Kidney tubule cell (primary cell): ENCODE results near the gene IVNS1ABP.
A peak's percentile ranks its signal among the peaks of the same experiment; 100 is the strongest.
"Not testable (repeated sequence)": the region's sequence is repeated elsewhere in the genome, so short reads cannot be mapped to it uniquely, and the experiment has no call there.

ENCODE experiments used
- DNase-seq: peaks from one replicate; pipeline ENCODE4 v3.0.0-alpha.2; 2018; ENCODE audit warnings: low spot score

The IVNS1ABP gene

DNA sequence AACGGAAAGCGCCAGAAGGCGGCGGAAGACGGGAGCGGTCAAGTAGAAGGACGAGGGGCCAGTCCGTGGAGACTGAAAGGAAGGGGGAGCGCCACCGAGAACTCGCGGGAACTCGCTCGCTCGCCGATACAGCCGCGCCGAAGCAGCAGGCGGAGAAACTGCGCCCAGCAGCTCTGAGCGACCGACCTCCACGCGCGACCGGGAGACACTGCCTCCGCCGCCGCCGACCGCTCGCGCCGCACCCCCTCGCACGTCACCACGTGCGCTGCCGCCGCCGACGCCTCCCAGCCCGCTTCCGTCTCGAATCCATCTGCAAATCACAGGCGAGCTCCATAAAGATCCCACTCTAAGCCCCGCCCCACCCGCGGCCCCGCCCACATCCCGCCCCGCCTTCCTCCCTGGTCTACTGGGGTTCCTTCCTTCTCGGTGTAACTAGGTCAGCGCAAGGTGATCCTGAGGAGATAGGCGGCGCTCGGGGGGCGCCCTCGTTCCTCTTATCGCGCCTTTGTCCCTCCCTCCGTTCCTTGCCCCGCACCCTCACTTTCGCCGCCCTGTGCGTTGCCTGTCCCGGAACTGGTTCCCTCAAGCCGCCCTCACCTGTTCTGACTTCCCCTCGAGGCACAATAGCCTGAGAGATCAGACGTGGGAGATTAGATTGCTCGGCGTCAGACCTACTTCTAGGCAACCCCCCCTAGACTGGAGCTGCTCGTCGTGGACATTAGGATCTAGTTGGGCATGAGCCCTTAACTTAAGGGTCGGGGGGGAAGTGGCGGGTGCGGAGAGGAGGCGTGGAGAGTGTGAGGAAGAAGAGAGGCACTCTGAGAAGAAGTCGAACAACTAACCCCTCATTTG, at the start of gene IVNS1ABP:
IVNS1ABP (minus strand) TSS at position 210 of the 852 bp plus-strand sequence. CDS start 7,750 bp downstream, outside the sequence.
- DNase-seq = peak; percentile 98

DNA sequence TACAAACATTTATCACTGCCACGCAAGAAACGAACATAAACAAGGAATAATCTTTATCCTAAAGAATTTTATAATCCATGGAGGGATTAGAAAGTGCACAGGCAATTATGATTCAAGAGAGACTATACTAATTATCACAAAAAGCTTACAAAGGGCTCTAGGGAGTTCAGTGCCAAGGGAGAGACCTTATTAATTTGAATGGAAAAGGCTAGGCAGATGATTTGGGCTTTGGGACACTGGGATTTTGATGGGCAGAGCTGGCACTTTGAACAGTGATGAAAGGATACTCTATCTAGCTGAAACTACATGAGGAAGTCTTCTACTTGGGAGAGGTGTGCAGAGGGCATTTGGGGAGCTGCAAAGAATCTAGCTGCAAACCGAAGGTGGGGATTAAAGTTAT, 48.9 kb upstream of the IVNS1ABP start:
- no peak for DNase-seq

- DNase-seq = not testable (repeated sequence)
These were observed 47.5 kb upstream of the IVNS1ABP start for GRCh38 chr1:185364528-185364927.

- DNase-seq = no peak
These were observed 46.2 kb upstream of the IVNS1ABP start for GRCh38 chr1:185363205-185363604.

- peak; percentile 20 for DNase-seq
These were observed 43.7 kb upstream of the IVNS1ABP start for GRCh38 chr1:185360714-185361113.

- no peak for DNase-seq
These were observed 41.9 kb upstream of the IVNS1ABP start for GRCh38 chr1:185358957-185359356.

DNA sequence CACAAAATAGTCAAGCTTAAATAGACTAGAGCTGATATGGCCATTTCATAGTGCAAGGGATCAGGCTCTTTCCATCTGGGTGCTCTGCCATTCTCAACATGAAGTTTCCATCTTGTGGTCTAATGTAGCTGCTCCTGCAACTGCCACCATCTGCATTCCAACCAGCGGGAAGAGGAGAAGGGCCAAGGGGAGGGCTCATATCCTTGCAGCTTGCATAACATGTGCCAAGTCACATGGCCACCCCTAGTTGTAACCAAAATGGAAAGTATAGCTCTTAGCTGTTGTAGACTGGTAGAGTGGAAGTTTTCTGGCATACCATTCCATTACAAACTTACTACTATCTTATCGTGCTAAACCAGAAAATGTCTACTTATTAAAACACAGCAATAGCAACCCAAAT, 38.9 kb upstream of the IVNS1ABP start:
- DNase-seq = no peak

DNA sequence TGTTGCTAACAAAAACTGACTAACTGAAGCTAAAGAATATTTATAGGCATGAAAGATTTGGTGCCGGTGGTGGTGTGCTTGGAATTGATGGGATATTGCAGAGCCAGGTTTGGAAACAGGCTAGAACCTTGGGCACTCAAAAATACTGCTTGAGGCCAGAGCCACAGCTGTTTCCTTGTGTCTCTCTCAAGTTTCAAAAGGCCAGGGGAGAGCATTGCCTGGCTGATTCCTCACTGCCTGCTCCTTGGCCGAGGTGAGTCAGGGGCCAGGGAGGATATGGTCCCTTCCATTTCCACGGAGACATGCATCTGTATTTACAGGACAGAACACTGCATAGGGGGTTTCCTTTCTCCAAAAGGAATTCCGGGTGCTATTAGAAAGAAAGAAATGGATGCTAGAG, 36.1 kb upstream of the IVNS1ABP start:
- DNase-seq = peak; percentile 13

DNA sequence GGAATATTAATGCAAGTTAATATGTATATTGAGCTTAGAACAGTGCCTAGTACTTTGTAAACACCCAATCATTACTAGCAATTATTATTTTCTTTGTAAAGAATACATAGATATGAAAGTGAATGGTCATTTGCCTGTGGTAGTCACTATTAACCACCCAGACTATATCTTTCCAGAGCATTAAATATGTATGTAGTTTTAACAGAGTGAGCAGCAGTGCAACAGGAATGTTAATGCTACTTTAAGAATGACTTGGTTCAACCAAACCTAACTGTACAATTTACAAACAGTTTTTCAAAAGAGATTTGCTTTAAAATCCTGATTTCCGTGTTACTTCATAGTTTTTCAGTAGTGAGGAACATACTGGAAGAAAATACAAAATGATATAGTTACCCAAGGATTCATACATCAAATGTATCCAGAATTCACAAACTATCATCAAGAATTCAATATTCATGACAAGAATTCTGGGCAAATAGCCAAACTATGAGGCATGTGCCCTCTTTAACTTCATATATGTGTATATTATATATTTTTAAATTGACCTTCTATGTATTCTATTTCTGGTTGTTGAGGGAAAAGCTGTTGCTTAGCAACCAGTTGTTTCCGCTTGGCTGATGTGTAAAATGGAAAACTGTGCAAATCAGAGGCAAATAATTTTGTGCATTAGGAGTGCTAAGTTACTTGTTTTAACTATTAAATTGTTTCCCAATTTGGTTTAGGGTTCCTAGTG, 34.9 kb upstream of the IVNS1ABP start:
- DNase-seq = no peak

DNA sequence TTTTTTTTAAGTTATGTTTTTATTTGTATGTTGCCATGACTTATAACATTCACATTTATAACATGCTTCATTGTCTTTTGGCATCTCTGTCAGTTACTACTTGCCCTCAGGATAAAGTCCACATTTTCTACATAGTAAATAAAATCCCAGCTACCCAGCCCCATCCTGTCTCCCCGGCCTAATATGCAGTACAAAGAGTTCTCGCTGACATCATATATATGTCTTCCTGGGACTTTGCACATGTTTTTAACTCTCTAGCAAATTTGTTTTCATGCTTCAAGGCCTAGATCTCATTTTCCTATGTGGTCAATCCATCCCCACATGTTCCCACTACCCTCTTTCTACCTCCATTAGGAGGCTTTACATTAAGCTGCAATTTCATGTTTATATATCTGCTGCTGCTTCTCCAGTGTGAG, 33.0 kb upstream of the IVNS1ABP start:
- DNase-seq = no peak

DNA sequence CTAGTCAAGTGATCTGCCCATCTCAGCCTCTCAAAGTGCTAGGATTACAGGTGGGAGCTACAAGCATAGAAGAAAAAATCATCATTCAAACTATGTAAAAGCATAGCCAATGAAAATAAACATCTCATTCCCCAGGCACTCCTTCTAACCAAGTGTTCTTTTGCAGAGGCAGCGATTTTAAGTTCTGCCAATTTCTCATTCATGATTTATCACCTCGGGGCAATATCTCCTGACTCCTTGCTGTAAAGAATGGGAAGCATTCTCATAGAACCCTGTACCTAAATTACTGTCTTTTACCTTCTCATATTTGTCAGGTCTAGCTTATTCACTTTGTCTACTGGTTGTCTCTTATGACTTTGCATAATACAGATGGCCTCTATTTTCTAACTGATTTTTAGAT, 32.5 kb upstream of the IVNS1ABP start:
- DNase-seq = no peak

GRCh38 chr1:185348985-185349384, 31.9 kb upstream of the IVNS1ABP start:
- DNase-seq = no peak

GRCh38 chr1:185348296-185348695, 31.3 kb upstream of the IVNS1ABP start:
- no peak for DNase-seq

GRCh38 chr1:185345913-185346720, 29.1 kb upstream of the IVNS1ABP start:
- no peak for DNase-seq

DNA sequence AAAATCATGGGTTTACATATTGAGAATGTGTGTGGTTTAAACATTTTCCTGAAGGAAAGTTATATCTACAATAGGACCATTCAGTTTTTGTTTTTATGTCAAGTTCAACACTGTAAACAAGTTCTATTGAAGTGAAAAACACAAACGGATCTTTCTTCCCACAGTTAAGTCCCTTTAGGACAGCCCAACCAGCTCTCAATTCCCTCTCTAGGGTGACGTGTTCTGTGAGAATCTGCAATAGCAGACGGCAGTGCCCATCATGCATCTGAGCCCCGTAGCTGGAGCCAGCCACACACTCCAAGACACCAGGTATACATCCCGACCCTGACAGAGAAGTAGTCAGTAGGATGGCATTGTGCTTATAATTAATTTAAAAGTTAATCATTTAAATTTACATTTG, 26.3 kb upstream of the IVNS1ABP start:
- no peak for DNase-seq

DNA sequence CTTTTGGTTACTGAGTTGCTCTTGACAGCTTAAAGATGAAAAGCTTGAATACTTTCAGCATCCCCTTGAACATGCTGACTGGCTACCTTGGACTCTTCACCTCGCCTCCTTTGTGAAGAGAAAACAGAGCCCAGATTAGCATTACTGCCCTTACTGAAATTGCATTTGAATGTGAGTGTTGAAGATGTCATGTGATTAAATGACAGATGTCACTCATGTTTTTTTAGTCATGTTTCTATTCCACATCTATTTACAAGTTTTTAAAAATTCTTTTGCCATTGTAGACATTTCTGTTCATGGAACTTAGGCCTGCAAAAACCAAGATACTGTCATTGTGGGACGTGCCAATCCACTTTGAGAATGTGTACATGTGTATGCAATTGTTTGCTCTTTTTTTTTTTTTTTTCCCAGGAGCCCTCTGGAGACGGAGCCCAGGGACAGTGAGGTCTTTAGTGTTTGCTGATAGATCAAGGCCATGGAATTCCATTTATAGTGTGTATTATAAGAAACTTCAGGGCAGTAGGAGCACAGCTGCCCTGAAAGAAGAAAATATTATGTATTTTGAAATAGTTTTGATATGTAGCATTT, 25.7 kb upstream of the IVNS1ABP start:
- no peak for DNase-seq

- DNase-seq = no peak
These were observed 25.0 kb upstream of the IVNS1ABP start for GRCh38 chr1:185342017-185342416.

- DNase-seq = no peak
These were observed 24.2 kb upstream of the IVNS1ABP start for GRCh38 chr1:185341196-185341781.

DNA sequence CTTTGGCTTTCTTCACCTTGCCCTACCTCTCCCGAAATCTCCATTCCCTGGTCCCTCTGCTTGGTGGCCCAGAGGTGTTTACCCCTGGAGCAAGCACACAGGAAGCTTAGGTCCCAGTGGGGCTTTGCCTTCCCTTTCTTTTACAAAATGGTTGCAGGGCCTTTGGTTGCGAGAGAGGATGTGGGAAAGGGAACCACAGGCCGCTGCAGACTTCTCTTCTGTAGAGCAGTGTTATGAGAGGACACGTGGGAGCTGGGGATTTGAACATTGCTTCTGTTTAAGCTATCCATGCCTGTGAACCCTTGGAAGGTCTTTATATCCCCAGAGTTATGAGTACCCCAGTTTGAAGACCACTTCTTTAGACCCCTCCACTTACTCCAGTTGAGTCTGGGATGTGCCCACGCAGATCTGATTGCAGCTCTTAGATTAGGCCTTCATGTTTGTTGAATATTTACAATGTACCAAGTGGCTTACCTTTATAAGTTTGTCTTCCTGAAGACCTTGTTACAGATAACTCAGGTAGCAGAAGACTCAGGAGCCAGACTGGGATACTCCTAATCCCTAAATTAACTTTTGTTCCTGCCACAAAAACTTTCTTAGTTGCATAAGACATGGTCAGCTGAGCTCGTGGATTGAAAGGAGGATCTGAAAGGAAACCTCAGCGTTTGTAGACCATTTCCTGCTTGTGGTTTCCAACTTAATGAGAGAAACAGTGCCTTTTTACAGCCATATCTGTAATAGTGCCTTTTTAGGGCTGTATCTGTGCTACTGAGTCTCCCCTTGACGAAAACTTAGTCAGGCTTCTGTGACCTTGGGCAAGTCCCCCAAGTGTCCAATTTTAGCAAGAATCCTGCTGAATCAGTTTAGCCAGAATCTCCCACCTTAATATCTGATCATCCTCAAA, 21.9 kb upstream of the IVNS1ABP start:
- DNase-seq = peak; percentile 20

DNA sequence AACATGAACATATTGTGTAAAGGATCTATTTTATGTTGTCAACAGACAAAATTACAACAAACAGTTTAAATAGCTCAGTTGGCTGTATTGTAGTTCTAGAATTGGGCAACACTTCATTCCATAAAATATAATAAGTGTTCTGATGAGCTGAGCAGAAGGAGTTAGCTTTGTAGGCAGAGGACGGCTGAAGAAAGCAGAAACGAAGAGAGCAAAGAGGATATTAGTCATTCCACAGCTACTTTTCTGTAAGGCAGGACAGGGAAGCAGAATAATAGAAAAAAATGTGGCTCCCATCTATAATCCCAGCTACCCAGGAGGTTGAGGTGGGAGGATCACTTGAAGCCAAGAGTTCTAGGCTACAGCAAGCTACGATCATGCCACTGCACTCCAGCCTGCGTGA, 20.2 kb upstream of the IVNS1ABP start:
- DNase-seq = no peak

DNA sequence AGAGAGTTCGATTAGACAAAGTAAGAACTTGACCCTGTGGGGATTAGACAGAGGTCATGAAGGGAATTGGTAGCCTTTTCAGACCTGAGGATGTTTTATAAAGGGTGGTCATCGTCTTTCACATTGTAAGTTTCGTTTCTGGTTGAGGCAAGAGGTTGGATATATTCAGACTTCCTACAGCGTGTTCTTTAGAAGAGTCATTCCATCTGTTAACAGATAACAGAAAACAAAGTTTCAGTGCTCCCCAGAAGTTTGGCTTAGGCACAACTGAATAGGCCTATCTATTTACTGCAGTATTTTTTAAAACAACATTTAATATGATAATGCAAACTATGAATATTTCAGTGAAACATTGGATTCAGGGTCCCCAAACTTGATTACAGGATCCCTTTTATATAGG, 17.1 kb upstream of the IVNS1ABP start:
- no peak for DNase-seq
